ENCODE measurements around the gene NOL4L. TPM values are rescaled to one million over a fixed set of nuclear protein-coding genes. Genes with fewer than 3 reads are reported as not detected.

Gene NOL4L
- total RNA-seq, 1 donor from 2014 or later: 11.9 TPM

DNA sequence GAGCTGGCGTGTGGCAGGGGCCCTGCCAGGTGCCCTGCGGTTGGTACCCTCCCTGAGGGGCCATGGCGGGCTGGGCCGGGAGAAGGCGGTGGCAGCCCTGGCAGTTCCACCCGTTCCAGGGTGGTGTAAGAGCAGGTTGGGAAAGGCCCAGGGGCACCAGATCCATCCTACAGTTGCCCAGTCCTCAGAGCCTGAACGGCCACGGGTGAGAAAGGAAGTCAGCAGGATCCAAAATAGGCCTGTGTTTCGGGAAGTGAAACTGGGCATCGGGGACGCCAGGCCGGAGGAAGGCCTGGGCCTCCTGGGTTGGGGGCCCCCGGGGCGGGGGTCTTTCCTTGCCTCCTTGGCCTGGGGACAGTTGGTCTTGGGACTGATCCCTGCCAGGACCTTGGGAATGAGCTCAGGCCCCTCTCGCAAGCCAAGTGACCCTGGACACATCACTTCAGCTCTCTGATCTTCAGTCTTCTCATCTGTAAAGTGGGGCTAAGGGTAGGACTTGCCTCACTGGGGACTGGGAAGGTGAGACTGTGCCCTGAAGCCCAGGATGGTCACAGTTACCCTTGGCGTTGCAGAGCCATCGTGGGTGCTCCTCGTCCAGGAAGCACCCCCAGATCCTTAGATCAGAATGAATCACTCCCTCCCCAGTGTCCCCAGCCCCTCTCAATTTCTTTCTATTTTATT is 18.1 kb upstream of the NOL4L start:
- H3K27me3 Mint-ChIP-seq (ENCODE audit: insufficient read depth, low read depth): peaks cover 7% of the 10 kb centered on the region
- no peaks in the 10 kb centered on the region for H3K36me3 ChIP-seq
- no peak for DNase-seq (ENCODE audit: low spot score)
- no peak overlapping the region for H3K27ac ChIP-seq
- no peaks in the 10 kb centered on the region for H3K79me2 ChIP-seq (ENCODE audit: low read depth)
- H3K4me2 ChIP-seq: no peak overlapping the region
- no peaks in the 10 kb centered on the region for H3K27me3 ChIP-seq
- H3K36me3 Mint-ChIP-seq: no peaks in the 10 kb centered on the region
- no peak overlapping the region for H3K4me3 ChIP-seq
- no peak for TF ChIP-seq EZH2phosphoT487 (IDR thresholded peaks at IDR 0.05)
- no peak for TF ChIP-seq EZH2 (IDR thresholded peaks at IDR 0.05)
- TF ChIP-seq, protein P1, sequence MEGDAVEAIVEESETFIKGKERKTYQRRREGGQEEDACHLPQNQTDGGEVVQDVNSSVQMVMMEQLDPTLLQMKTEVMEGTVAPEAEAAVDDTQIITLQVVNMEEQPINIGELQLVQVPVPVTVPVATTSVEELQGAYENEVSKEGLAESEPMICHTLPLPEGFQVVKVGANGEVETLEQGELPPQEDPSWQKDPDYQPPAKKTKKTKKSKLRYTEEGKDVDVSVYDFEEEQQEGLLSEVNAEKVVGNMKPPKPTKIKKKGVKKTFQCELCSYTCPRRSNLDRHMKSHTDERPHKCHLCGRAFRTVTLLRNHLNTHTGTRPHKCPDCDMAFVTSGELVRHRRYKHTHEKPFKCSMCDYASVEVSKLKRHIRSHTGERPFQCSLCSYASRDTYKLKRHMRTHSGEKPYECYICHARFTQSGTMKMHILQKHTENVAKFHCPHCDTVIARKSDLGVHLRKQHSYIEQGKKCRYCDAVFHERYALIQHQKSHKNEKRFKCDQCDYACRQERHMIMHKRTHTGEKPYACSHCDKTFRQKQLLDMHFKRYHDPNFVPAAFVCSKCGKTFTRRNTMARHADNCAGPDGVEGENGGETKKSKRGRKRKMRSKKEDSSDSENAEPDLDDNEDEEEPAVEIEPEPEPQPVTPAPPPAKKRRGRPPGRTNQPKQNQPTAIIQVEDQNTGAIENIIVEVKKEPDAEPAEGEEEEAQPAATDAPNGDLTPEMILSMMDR (IDR thresholded peaks at IDR 0.05): no peak
- no peak overlapping the region for H3K27ac Mint-ChIP-seq
- no peaks in the 10 kb centered on the region for H3K9me3 ChIP-seq (ENCODE audit: low read depth)
- H3F3A ChIP-seq (ENCODE audit: low read depth): no peaks in the 10 kb centered on the region
- H2AFZ ChIP-seq (replicated peaks): no peak overlapping the region
- H3K4me1 Mint-ChIP-seq: peaks cover 18% of the 10 kb centered on the region
- H3K9ac ChIP-seq: no peak overlapping the region
- H3K4me1 ChIP-seq: peaks cover 15% of the 10 kb centered on the region
- no peaks in the 10 kb centered on the region for H3K9me3 Mint-ChIP-seq
- H4K20me1 ChIP-seq (ENCODE audit: low read depth): no peaks in the 10 kb centered on the region
- no peak overlapping the region for H3K4me3 Mint-ChIP-seq

DNA sequence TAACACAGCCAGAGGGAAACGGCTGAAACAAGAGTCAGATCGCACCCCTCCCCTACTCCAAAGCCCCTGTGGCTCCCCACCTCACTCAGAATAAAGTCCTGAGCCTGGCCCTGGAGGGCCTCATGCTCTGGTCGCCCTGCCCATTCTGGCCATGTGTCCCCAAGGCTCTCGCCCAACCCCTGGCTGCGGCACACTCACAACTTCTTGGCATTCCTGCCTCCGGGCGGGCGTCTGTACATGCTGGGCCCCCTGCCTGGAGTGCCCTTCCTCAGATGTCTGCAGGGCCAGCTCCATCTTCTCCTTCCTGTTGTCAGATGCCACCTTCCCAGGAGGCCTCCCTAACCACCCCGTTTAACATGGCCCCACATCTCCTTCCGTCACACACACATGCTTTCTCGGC is 17.1 kb upstream of the NOL4L start:
- Histone ChIP-seq H3K9me3 (ENCODE audit: low read depth) (no peaks in the 10 kb centered on the region), H4K20me1 (ENCODE audit: low read depth) (no peaks in the 10 kb centered on the region), H3F3A (ENCODE audit: low read depth) (no peaks in the 10 kb centered on the region), H3K36me3 (no peaks in the 10 kb centered on the region), H3K9ac (no peak overlapping the region), H3K4me3 (no peak overlapping the region), H3K27me3 (no peaks in the 10 kb centered on the region), H3K4me1 (peaks cover 15% of the 10 kb centered on the region), H2AFZ (replicated peaks) (no peak overlapping the region), H3K4me2 (no peak overlapping the region), H3K79me2 (ENCODE audit: low read depth) (no peaks in the 10 kb centered on the region), H3K27ac (no peak overlapping the region)
- Mint-ChIP-seq H3K9me3 (no peaks in the 10 kb centered on the region), H3K36me3 (no peaks in the 10 kb centered on the region), H3K4me1 (peaks cover 10% of the 10 kb centered on the region), H3K27ac (no peak overlapping the region), H3K27me3 (ENCODE audit: insufficient read depth, low read depth) (peaks cover 8% of the 10 kb centered on the region), H3K4me3 (no peak overlapping the region)
- no peak for DNase-seq (ENCODE audit: low spot score)
- TF ChIP-seq, protein P1 (IDR thresholded peaks at IDR 0.05): no peak
- TF ChIP-seq EZH2 (IDR thresholded peaks at IDR 0.05): no peak
- TF ChIP-seq EZH2phosphoT487 (IDR thresholded peaks at IDR 0.05): no peak

DNA sequence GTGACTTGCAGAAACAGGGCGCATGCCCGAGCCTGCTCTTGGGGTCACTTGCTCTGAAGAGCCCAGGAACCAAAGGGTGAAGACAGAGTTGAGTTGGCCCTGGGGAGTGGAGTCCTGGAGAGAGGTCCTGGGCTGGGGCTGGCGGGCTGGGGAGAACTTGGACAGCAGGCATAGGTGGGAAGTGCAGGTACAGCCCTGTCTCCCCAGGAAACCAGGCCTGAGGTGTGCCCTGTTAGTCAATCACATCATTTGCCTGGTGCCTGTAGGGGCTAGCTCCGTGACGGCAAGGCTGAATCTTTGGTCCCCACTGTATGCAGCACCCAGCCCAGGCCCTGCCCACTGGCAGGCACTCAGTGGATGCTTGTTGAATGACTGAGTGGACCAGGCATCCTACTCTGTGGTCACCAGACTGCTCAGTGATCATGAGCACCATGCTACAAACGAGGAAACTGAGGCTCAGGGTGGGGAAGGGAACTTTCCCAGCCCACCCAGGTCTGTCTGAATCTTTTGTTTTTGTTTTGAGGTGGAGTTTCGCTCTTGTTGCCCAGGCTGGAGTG is 15.6 kb upstream of the NOL4L start:
- DNase-seq (ENCODE audit: low spot score): no peak
- no peak overlapping the region for H3K9ac ChIP-seq
- H3F3A ChIP-seq (ENCODE audit: low read depth): no peaks in the 10 kb centered on the region
- H3K27me3 ChIP-seq: no peaks in the 10 kb centered on the region
- Mint-ChIP-seq H3K9me3 (no peaks in the 10 kb centered on the region), H3K4me1 (peaks cover 10% of the 10 kb centered on the region), H3K27ac (no peak overlapping the region), H3K4me3 (no peak overlapping the region), H3K36me3 (no peaks in the 10 kb centered on the region), H3K27me3 (ENCODE audit: insufficient read depth, low read depth) (peaks cover 8% of the 10 kb centered on the region)
- H4K20me1 ChIP-seq (ENCODE audit: low read depth): no peaks in the 10 kb centered on the region
- H3K36me3 ChIP-seq: no peaks in the 10 kb centered on the region
- H3K4me3 ChIP-seq: no peak overlapping the region
- H3K79me2 ChIP-seq (ENCODE audit: low read depth): no peaks in the 10 kb centered on the region
- peaks cover 12% of the 10 kb centered on the region for H3K4me1 ChIP-seq
- no peak overlapping the region for H3K4me2 ChIP-seq
- no peak overlapping the region for H2AFZ ChIP-seq (replicated peaks)
- H3K9me3 ChIP-seq (ENCODE audit: low read depth): no peaks in the 10 kb centered on the region
- TF ChIP-seq EZH2phosphoT487 (IDR thresholded peaks at IDR 0.05): no peak
- TF ChIP-seq, protein P1 (IDR thresholded peaks at IDR 0.05): no peak
- no peak for TF ChIP-seq EZH2 (IDR thresholded peaks at IDR 0.05)
- H3K27ac ChIP-seq: no peak overlapping the region

Measured in neural progenitor cell (in vitro differentiated cells).